Gastroesophageal sphincter (tissue), 3 donors: ENCODE measurements around the gene NHS.

Source experiments
- POLR2A ChIP-seq, 2 donors: fragments of 450-650 bp; IDR thresholded peaks; one replicate each; pipeline ENCODE4 v1.6.1; 2017; ENCODE audit warnings: antibody characterized with exemption in 2 of 2, mild to moderate bottlenecking in 2 of 2, moderate library complexity in 1 of 2
- POLR2AphosphoS5 ChIP-seq: sonication (generic); formaldehyde crosslinking; IDR thresholded peaks from one replicate; pipeline ENCODE4 v1.6.1; 2017; ENCODE audit warnings: antibody characterized with exemption
- TF ChIP-seq, protein P1 (sequence below), 4 experiments: fragments of 200-600 bp in 2 of 4; fragments of 450-650 bp in 2 of 4; sonication (generic) in 1 of 4; IDR thresholded peaks; one replicate each; pipeline ENCODE4 v1.5.1; 2017 to 2019; ENCODE audit warnings: antibody characterized with exemption in 4 of 4, mild to moderate bottlenecking in 2 of 4, moderate library complexity in 2 of 4

DNA sequence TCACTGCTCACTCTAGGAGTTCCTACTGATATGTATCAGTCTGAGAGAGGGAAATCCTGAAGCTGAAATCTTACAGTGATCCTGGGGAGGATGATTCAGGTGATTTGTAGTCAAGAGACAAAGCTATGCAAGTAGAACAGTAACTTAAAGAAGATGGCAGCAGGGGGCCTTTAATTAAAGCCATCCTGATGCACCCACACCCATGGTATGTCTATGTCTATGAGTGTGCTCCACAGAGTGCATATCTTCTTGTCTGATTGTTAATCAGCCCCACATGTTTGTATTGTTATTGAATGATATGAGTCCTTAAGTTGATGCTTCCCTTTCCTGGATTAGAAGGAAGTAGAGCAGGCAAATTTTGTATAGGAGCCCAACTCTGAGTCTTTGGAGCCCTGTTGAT, 78.8 kb downstream of the NHS start:
- TF ChIP-seq, protein P1, sequence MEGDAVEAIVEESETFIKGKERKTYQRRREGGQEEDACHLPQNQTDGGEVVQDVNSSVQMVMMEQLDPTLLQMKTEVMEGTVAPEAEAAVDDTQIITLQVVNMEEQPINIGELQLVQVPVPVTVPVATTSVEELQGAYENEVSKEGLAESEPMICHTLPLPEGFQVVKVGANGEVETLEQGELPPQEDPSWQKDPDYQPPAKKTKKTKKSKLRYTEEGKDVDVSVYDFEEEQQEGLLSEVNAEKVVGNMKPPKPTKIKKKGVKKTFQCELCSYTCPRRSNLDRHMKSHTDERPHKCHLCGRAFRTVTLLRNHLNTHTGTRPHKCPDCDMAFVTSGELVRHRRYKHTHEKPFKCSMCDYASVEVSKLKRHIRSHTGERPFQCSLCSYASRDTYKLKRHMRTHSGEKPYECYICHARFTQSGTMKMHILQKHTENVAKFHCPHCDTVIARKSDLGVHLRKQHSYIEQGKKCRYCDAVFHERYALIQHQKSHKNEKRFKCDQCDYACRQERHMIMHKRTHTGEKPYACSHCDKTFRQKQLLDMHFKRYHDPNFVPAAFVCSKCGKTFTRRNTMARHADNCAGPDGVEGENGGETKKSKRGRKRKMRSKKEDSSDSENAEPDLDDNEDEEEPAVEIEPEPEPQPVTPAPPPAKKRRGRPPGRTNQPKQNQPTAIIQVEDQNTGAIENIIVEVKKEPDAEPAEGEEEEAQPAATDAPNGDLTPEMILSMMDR (IDR thresholded peaks at IDR 0.05) = no peak
- TF ChIP-seq POLR2AphosphoS5 = no peak
- no peak for TF ChIP-seq POLR2A (IDR thresholded peaks at IDR 0.05)
